ENCODE measurements around the gene SEMA3C.

DNA sequence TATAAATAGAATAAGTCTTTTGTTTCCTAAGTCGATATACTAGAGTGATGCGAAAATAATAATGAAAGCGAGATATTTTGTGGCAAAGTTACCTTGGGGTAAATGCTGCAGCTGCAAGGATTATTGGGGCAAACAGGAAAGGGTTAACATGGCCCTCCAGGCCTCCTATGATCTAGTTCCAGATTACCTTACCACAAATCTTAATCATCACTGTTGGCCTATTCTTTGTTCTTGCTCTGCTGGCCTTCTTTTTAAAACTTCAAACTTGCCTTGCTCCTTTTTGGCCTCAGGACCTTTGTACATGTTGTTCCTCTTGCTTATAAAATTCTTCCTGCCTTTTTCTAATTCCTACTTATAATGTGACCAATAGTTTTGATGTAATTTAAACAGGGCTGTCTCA lies 81.5 kb downstream of the SEMA3C start:
- TF ChIP-seq POLR2A (IDR thresholded peaks at IDR 0.05; ENCODE audit: low read length): no peak
- no peak for TF ChIP-seq GATA1 (IDR thresholded peaks at IDR 0.05; ENCODE audit: low read depth, low read length)
